GM12878 (cell line): ENCODE measurements around the gene TMEM132D.

Experiments used
- BHLHE40 ChIP-seq, 2 experiments: fragments of 450-650 bp in 1 of 2; IDR thresholded peaks; 2 replicates each; pipeline ENCODE4 v1.6.1; 2011 to 2017; ENCODE audit warnings: low read depth in 2 of 2, borderline replicate concordance in 1 of 2, improper control_type of control experiment in 1 of 2, low read length in 1 of 2, mild to moderate bottlenecking in 1 of 2
- CTCF ChIP-seq, 3 experiments: IDR thresholded peaks in 2 of 3; conservative IDR thresholded peaks in 1 of 3; 2 replicates each; pipeline ENCODE4 v1.5.1; 2011; ENCODE audit warnings: low read depth in 3 of 3, low read length in 3 of 3, mild to moderate bottlenecking in 3 of 3, control low read depth in 2 of 3, moderate library complexity in 2 of 3, inconsistent platforms in 1 of 3, mixed read lengths in 1 of 3; ENCODE audit not compliant: control insufficient read depth in 2 of 3, insufficient read depth in 1 of 3; ENCODE audit errors: extremely low read depth in 1 of 3
- JUNB ChIP-seq: IDR thresholded peaks from 2 replicates; pipeline ENCODE4 v1.6.1; 2016; ENCODE audit warnings: antibody characterized with exemption, mild to moderate bottlenecking
- MXI1 ChIP-seq: fragments of 150-350 bp; IDR thresholded peaks from 2 replicates; pipeline ENCODE4 v1.6.1; 2011; ENCODE audit warnings: low read depth, mild to moderate bottlenecking, inconsistent platforms, low read length, improper control_type of control experiment
- POLR2AphosphoS5 ChIP-seq: IDR thresholded peaks from 2 replicates; pipeline ENCODE4 v1.6.1; 2011; ENCODE audit warnings: mild to moderate bottlenecking, low read length, inconsistent platforms
- USF2 ChIP-seq: IDR thresholded peaks from 2 replicates; pipeline ENCODE4 v1.6.1; 2011; ENCODE audit warnings: low read depth, low read length, improper control_type of control experiment, borderline replicate concordance

- TF ChIP-seq CTCF (IDR thresholded peaks at IDR 0.05 in 2 of 3, conservative IDR thresholded peaks at IDR 0.05 in 1 of 3; ENCODE audit: control insufficient read depth in 2 of 3, extremely low read depth in 1 of 3, insufficient read depth in 1 of 3, low read depth in 3 of 3, low read length in 3 of 3) (no peak), MXI1 (no peak), BHLHE40 (IDR thresholded peaks at IDR 0.05; ENCODE audit: borderline replicate concordance in 1 of 2, low read depth in 2 of 2, low read length in 1 of 2) (no peak), POLR2AphosphoS5 (no peak), JUNB (no peak), USF2 (no peak)
Measured at GRCh38 chr12:129363041-129363440, 540.8 kb downstream of the TMEM132D start.
